ENCODE data around the gene ANTXR1. TPM values are rescaled to one million over a fixed set of nuclear protein-coding genes. Genes with fewer than 3 reads are reported as not detected.

ANTXR1 gene
- total and polyA plus RNA-seq, 4 donors, result 45.7 to 65.0 (median 47.7) TPM

DNA sequence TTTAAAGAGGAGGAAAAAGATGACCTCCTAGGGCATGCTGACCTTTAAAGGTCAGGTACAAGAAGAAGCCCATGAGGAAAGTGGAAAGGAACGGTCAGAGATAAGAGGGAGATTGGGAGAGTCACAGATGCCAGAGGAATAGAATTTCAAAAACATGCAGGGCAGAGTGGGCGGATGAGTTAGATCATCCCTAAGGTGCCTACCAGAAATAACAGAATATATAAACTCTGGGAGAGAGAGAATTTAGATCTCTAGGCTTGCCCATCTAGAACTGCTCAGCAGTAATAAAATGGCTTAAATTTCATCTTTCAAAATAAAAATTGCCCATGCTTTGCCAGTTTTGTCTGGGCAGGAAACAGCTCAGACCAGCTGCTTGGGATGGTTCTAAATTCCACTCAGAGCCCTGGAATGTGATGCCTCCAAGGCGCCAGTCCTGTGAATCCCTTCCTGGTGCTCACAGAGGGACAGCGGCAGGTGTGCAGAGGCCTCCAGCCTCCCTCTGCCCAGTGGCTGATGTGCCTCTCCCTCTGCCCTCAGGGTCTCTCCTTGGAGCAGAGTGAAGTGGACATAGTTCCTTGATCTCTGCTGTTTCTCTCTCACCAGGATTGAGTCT lies 130.9 kb downstream of the ANTXR1 start:
- no peak overlapping the region for H3K27ac ChIP-seq (ENCODE audit: low read depth, low read length)
- H3K4me3 ChIP-seq (ENCODE audit: low read depth, low read length), result no peak overlapping the region
- no peaks in the 10 kb centered on the region for H3K27me3 ChIP-seq (ENCODE audit: control insufficient read depth, insufficient read depth, low read length)
- H3K4me1 ChIP-seq (ENCODE audit: control insufficient read depth, insufficient read depth, low read length), result peaks cover 4% of the 10 kb centered on the region
- DNase-seq (ENCODE audit: low read depth in 4 of 6, low spot score in 6 of 6), result no peak
- H3K36me3 ChIP-seq (ENCODE audit: control insufficient read depth, insufficient read depth, low read length), result peaks cover 6% of the 10 kb centered on the region
- H3K9me3 ChIP-seq (ENCODE audit: control insufficient read depth, insufficient read depth, low read length), result no peaks in the 10 kb centered on the region
- WGBS (ENCODE audit: insufficient coverage), result 100% methylated on average over 2 of the region's 4 CpGs

DNA sequence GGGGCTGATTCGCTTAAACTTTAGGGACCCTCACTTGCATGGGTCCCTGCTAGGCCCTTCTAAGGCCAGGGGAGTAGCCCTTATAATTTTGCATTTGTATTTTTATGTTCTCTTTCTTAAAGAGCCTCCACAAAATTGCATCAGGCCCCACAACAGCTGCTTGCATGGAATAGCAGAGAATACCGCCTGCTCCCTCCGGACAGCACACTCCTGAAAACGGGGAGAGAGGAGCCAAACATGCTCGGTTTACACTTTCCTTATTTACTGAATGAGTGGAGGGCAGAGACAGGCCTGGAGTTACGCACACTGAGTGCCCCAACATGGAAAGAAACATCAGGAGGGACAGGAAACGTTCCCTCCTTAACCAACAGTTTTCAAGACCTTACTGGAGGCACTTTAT lies 132.2 kb downstream of the ANTXR1 start:
- no peak overlapping the region for H3K27ac ChIP-seq (ENCODE audit: low read depth, low read length)

GRCh38 chr2:69147841-69148533 lies 135.0 kb downstream of the ANTXR1 start:
- DNase-seq (ENCODE audit: low read depth in 4 of 6, low spot score in 6 of 6), result no peak
- WGBS (ENCODE audit: insufficient coverage), result 68% methylated on average over 8 of the region's 13 CpGs
- H3K36me3 ChIP-seq (ENCODE audit: control insufficient read depth, insufficient read depth, low read length), result peaks cover 13% of the 10 kb centered on the region
- H3K9me3 ChIP-seq (ENCODE audit: control insufficient read depth, insufficient read depth, low read length), result no peaks in the 10 kb centered on the region
- no peaks in the 10 kb centered on the region for H3K27me3 ChIP-seq (ENCODE audit: control insufficient read depth, insufficient read depth, low read length)
- H3K4me1 ChIP-seq (ENCODE audit: control insufficient read depth, insufficient read depth, low read length), result peaks cover 8% of the 10 kb centered on the region
- H3K4me3 ChIP-seq (ENCODE audit: low read depth, low read length), result no peak overlapping the region
- no peak overlapping the region for H3K27ac ChIP-seq (ENCODE audit: low read depth, low read length)

More for the DNA sequence above, 132.2 kb downstream of the ANTXR1 start:
- Histone ChIP-seq H3K9me3 (ENCODE audit: control insufficient read depth, insufficient read depth, low read length) (no peaks in the 10 kb centered on the region), H3K4me3 (ENCODE audit: low read depth, low read length) (no peak overlapping the region), H3K36me3 (ENCODE audit: control insufficient read depth, insufficient read depth, low read length) (peaks cover 6% of the 10 kb centered on the region), H3K27me3 (ENCODE audit: control insufficient read depth, insufficient read depth, low read length) (no peaks in the 10 kb centered on the region), H3K4me1 (ENCODE audit: control insufficient read depth, insufficient read depth, low read length) (peaks cover 8% of the 10 kb centered on the region)
- DNase-seq (ENCODE audit: low read depth in 4 of 6, low spot score in 6 of 6), result no peak
- WGBS (ENCODE audit: insufficient coverage), result 72% methylated on average over 4 of the region's 7 CpGs

DNA sequence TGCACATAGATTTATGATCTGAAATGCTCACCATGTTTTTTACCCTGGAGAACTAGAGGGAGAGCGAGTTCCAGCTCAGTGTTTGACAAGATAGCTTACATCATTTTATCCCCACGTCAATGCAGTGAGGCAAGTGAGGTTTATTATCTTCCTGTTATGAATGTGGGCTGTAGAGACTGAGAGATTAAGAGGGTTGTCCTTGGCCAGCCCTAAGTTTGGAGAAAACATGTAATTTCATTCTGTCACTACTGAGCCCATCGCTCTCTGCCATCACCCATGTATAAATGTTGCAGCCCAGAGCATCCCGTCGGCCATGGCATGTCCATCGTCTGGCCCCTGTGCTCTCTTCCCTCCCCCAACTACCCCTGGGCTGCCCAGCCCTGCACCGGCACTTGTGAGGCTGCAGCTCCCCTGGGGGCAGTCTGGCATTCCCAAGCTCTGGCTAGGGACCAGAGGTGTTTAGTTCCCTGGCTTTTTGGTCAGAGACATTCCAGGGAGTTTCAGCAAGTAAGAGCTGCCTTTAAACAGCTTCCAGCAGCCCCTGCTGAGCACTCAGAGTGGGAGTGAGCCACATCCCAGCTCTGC lies 136.7 kb downstream of the ANTXR1 start:
- peak in 1 of 6 donors; percentile 54 for DNase-seq (ENCODE audit: low read depth in 4 of 6, low spot score in 6 of 6)
- Histone ChIP-seq H3K9me3 (ENCODE audit: control insufficient read depth, insufficient read depth, low read length) (no peaks in the 10 kb centered on the region), H3K27ac (ENCODE audit: low read depth, low read length) (no peak overlapping the region), H3K4me3 (ENCODE audit: low read depth, low read length) (no peak overlapping the region), H3K36me3 (ENCODE audit: control insufficient read depth, insufficient read depth, low read length) (peaks cover 15% of the 10 kb centered on the region), H3K27me3 (ENCODE audit: control insufficient read depth, insufficient read depth, low read length) (no peaks in the 10 kb centered on the region), H3K4me1 (ENCODE audit: control insufficient read depth, insufficient read depth, low read length) (peaks cover 8% of the 10 kb centered on the region)
- 48% methylated on average over 5 of the region's 7 CpGs for WGBS (ENCODE audit: insufficient coverage)

DNA sequence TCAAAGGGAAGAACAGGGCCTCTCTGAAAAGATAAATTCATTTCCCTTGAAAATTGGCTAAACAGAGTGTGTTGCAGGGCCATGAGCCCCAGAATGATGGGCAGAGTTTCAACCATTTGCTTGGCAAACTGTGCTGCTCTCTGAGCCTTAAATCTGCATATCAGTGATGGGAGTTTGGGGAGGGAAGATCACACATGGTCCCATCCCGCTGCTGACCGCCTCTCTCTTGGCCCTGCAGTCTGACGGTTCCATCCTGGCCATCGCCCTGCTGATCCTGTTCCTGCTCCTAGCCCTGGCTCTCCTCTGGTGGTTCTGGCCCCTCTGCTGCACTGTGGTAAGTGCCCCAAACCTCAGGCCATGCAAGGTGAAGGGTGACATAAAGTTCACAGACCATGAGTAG lies 139.0 kb downstream of the ANTXR1 start:
- DNase-seq (ENCODE audit: low read depth in 4 of 6, low spot score in 6 of 6), result no peak
- no peak overlapping the region for H3K27ac ChIP-seq (ENCODE audit: low read depth, low read length)
- no peaks in the 10 kb centered on the region for H3K9me3 ChIP-seq (ENCODE audit: control insufficient read depth, insufficient read depth, low read length)
- H3K27me3 ChIP-seq (ENCODE audit: control insufficient read depth, insufficient read depth, low read length), result no peaks in the 10 kb centered on the region
- H3K4me3 ChIP-seq (ENCODE audit: low read depth, low read length), result no peak overlapping the region
- 92% methylated on average over 4 of the region's 4 CpGs for WGBS (ENCODE audit: insufficient coverage)
- H3K4me1 ChIP-seq (ENCODE audit: control insufficient read depth, insufficient read depth, low read length), result peaks cover 8% of the 10 kb centered on the region
- H3K36me3 ChIP-seq (ENCODE audit: control insufficient read depth, insufficient read depth, low read length), result peaks cover 14% of the 10 kb centered on the region

- Histone ChIP-seq H3K9me3 (ENCODE audit: control insufficient read depth, insufficient read depth, low read length) (no peaks in the 10 kb centered on the region), H3K36me3 (ENCODE audit: control insufficient read depth, insufficient read depth, low read length) (peaks cover 14% of the 10 kb centered on the region), H3K27ac (ENCODE audit: low read depth, low read length) (no peak overlapping the region), H3K27me3 (ENCODE audit: control insufficient read depth, insufficient read depth, low read length) (no peaks in the 10 kb centered on the region), H3K4me1 (ENCODE audit: control insufficient read depth, insufficient read depth, low read length) (peaks cover 7% of the 10 kb centered on the region), H3K4me3 (ENCODE audit: low read depth, low read length) (no peak overlapping the region)
- 100% methylated on average over 1 of the region's 3 CpGs for WGBS (ENCODE audit: insufficient coverage)
- no peak for DNase-seq (ENCODE audit: low read depth in 4 of 6, low spot score in 6 of 6)
Measured at GRCh38 chr2:69152847-69153583, 140.0 kb downstream of the ANTXR1 start.

DNA sequence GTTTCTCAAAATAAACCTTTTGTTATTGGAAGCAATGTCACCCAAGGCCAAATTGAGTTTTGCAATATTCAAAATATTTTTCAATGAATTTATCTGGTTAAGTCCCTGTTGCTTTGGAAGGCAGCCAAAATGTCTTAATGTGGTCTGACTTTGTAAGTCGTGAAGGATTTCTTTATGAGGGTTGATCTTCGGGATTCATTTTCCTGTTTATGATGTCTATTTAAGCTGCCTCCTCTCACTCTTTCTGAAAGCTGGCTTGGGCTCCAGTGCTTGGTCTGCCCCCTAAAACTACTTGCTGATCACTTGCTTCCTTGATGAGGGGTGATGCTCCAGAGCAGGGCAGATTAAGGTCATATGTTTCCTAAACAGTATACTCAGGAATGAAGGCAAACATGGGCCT lies 141.1 kb downstream of the ANTXR1 start:
- peaks cover 14% of the 10 kb centered on the region for H3K36me3 ChIP-seq (ENCODE audit: control insufficient read depth, insufficient read depth, low read length)
- H3K4me1 ChIP-seq (ENCODE audit: control insufficient read depth, insufficient read depth, low read length), result peaks cover 4% of the 10 kb centered on the region
- DNase-seq (ENCODE audit: low read depth in 4 of 6, low spot score in 6 of 6), result peak in 1 of 6 donors; percentile 34
- H3K27me3 ChIP-seq (ENCODE audit: control insufficient read depth, insufficient read depth, low read length), result no peaks in the 10 kb centered on the region
- H3K27ac ChIP-seq (ENCODE audit: low read depth, low read length), result peak overlapping the region; percentile 2
- WGBS (ENCODE audit: insufficient coverage), result 25% methylated on average over 2 of the region's 2 CpGs
- H3K9me3 ChIP-seq (ENCODE audit: control insufficient read depth, insufficient read depth, low read length), result no peaks in the 10 kb centered on the region
- H3K4me3 ChIP-seq (ENCODE audit: low read depth, low read length), result no peak overlapping the region

GRCh38 chr2:69156624-69157023 lies 143.6 kb downstream of the ANTXR1 start:
- no peak overlapping the region for H3K4me3 ChIP-seq (ENCODE audit: low read depth, low read length)
- no peaks in the 10 kb centered on the region for H3K4me1 ChIP-seq (ENCODE audit: control insufficient read depth, insufficient read depth, low read length)
- no peaks in the 10 kb centered on the region for H3K9me3 ChIP-seq (ENCODE audit: control insufficient read depth, insufficient read depth, low read length)
- WGBS (ENCODE audit: insufficient coverage), result 93% methylated on average over 8 of the region's 10 CpGs
- peaks cover 11% of the 10 kb centered on the region for H3K36me3 ChIP-seq (ENCODE audit: control insufficient read depth, insufficient read depth, low read length)
- no peak overlapping the region for H3K27ac ChIP-seq (ENCODE audit: low read depth, low read length)
- DNase-seq (ENCODE audit: low read depth in 4 of 6, low spot score in 6 of 6), result no peak
- H3K27me3 ChIP-seq (ENCODE audit: control insufficient read depth, insufficient read depth, low read length), result no peaks in the 10 kb centered on the region

DNA sequence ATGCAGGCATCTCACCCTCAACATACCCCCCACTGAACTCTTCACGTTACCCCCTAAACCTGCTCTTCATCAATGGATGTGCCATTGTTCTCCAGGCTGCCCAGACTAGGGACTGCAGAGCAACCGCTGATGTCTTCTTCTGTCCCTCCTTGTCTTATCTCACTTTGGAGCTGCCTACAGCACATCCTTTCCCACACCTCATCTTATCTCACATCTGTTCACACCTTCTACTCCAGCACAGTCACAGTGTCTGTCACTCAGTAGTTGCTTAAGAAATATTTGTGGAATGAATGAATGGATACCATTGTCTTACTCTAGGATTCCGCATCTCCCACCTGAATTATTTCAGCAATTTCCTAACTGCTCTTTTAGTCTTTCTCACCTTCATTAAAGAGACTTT lies 144.5 kb downstream of the ANTXR1 start:
- WGBS (ENCODE audit: insufficient coverage), result 97% methylated on average over 2 of the region's 3 CpGs
- Histone ChIP-seq H3K27ac (ENCODE audit: low read depth, low read length) (no peak overlapping the region), H3K9me3 (ENCODE audit: control insufficient read depth, insufficient read depth, low read length) (no peaks in the 10 kb centered on the region), H3K4me3 (ENCODE audit: low read depth, low read length) (no peak overlapping the region), H3K27me3 (ENCODE audit: control insufficient read depth, insufficient read depth, low read length) (no peaks in the 10 kb centered on the region), H3K4me1 (ENCODE audit: control insufficient read depth, insufficient read depth, low read length) (no peaks in the 10 kb centered on the region), H3K36me3 (ENCODE audit: control insufficient read depth, insufficient read depth, low read length) (peaks cover 7% of the 10 kb centered on the region)
- no peak for DNase-seq (ENCODE audit: low read depth in 4 of 6, low spot score in 6 of 6)

Measured in spinal cord (tissue), 10 donors.